ENCODE measurements around the gene HIC1. TPM values are rescaled to one million over a fixed set of nuclear protein-coding genes. Genes with fewer than 3 reads are reported as not detected.

HIC1 gene
- total RNA-seq, 1 donor from 2014 or later: 1.3 TPM

DNA sequence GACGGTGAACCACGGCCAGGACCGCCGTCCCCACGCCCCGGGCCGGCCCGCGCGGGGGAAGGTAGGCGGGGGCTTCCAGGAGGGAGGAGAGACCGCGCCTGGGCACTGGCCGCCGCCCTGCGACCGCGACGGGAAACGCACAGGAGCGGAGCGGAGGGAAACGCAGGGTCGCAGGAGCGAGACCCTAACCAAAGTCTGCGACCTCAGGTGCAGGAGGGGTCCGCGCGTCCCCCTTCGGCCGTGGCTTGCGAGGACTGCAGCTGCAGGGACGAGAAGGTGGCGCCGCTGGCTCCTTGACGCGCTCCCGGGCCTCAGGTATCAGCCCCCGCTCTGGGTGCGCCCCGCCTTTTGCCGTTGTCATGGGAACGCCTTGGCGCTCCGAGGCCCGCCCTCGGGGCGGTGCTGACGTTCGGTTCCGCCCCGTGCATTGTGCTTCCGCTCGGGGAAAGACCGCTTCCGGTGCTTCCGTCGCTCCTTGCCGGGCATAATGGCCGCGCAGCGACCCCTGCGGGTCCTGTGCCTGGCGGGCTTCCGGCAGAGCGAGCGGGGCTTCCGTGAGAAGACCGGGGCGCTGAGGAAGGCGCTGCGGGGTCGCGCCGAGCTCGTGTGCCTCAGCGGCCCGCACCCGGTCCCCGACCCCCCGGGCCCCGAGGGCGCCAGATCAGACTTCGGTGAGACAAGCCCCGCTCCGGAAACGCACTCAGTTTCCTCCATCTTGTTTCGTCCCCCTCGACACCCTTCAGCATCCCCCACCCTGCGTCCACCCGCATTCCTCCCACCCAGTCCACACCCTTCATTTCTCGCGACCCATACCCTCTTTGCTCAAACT, 13.1 kb upstream of the HIC1 start, which contains the start of gene OVCA2:
TSS of gene OVCA2 (plus strand) at position 462 of the 829 bp plus-strand sequence. CDS start at position 488, 26 bp downstream.
- TF ChIP-seq, protein P1, sequence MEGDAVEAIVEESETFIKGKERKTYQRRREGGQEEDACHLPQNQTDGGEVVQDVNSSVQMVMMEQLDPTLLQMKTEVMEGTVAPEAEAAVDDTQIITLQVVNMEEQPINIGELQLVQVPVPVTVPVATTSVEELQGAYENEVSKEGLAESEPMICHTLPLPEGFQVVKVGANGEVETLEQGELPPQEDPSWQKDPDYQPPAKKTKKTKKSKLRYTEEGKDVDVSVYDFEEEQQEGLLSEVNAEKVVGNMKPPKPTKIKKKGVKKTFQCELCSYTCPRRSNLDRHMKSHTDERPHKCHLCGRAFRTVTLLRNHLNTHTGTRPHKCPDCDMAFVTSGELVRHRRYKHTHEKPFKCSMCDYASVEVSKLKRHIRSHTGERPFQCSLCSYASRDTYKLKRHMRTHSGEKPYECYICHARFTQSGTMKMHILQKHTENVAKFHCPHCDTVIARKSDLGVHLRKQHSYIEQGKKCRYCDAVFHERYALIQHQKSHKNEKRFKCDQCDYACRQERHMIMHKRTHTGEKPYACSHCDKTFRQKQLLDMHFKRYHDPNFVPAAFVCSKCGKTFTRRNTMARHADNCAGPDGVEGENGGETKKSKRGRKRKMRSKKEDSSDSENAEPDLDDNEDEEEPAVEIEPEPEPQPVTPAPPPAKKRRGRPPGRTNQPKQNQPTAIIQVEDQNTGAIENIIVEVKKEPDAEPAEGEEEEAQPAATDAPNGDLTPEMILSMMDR (IDR thresholded peaks at IDR 0.05; ENCODE audit: insufficient read depth, low read length, severe bottlenecking): peak; percentile 69
- peaks cover 17% of the 10 kb centered on the region for H3K36me3 ChIP-seq (ENCODE audit: control insufficient read depth, insufficient read depth, low read length)
- H3K27me3 ChIP-seq (ENCODE audit: control insufficient read depth, insufficient read depth, low read length): no peaks in the 10 kb centered on the region
- H3K4me3 ChIP-seq (ENCODE audit: low read depth, low read length): peak within 1 kb of the TSS; percentile 92
- DNase-seq (ENCODE audit: low read depth) (peak; percentile 85), FAIRE-seq (peak; percentile 60)

- Histone ChIP-seq H3K27me3 (ENCODE audit: control insufficient read depth, insufficient read depth, low read length) (no peaks in the 10 kb centered on the region), H3K4me3 (ENCODE audit: low read depth, low read length) (peak overlapping the region; percentile 92), H3K36me3 (ENCODE audit: control insufficient read depth, insufficient read depth, low read length) (peaks cover 13% of the 10 kb centered on the region)
- no peak for FAIRE-seq
- TF ChIP-seq, protein P1 (IDR thresholded peaks at IDR 0.05; ENCODE audit: insufficient read depth, low read length, severe bottlenecking): peak; percentile 23
- DNase-seq (ENCODE audit: low read depth): no peak
Measured at GRCh38 chr17:2042390-2042847, 12.5 kb upstream of the HIC1 start.

DNA sequence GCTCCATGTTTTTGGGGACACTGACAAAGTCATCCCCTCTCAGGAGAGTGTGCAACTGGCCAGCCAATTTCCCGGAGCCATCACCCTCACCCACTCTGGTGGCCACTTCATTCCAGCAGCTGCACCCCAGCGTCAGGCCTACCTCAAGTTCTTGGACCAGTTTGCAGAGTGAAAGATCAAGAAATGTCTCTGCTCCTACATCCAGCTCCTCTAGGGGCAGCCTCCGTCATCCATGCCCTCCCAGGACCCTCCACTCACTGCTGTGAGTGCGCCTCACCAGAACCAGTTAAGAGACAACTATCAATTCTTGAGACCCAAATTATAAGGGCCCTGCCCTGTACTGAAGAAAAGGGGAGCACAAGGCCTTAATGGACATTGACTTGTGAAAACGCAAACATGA, 12.0 kb upstream of the HIC1 start:
- H3K36me3 ChIP-seq (ENCODE audit: control insufficient read depth, insufficient read depth, low read length): peaks cover 12% of the 10 kb centered on the region
- TF ChIP-seq, protein P1 (IDR thresholded peaks at IDR 0.05; ENCODE audit: insufficient read depth, low read length, severe bottlenecking): no peak
- no peak overlapping the region for H3K4me3 ChIP-seq (ENCODE audit: low read depth, low read length)
- no peak for DNase-seq (ENCODE audit: low read depth)
- H3K27me3 ChIP-seq (ENCODE audit: control insufficient read depth, insufficient read depth, low read length): no peaks in the 10 kb centered on the region
- peak; percentile 28 for FAIRE-seq

DNA sequence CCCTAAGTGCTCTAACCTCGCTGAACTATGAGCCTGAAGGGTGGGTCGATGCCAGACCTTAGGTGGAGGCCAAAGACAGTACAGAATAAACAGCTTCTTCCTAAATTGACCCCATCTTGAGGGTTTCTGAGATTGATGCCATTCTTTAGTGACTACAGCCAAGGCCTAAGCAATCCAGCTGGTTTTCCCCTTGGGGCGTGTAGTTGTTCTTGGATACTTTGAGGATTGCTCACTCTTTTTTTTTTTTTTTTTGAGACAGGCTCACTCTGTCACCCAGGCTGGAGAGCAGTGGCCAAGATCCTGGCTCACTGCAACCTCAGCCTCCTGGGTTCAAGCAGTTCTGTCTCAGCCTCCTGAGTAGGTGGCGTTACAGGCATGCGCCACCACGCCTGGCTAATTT, 11.1 kb upstream of the HIC1 start:
- FAIRE-seq: no peak
- DNase-seq (ENCODE audit: low read depth): peak; percentile 81
- H3K36me3 ChIP-seq (ENCODE audit: control insufficient read depth, insufficient read depth, low read length): peaks cover 12% of the 10 kb centered on the region
- H3K4me3 ChIP-seq (ENCODE audit: low read depth, low read length): no peak overlapping the region
- TF ChIP-seq, protein P1 (IDR thresholded peaks at IDR 0.05; ENCODE audit: insufficient read depth, low read length, severe bottlenecking): no peak
- no peaks in the 10 kb centered on the region for H3K27me3 ChIP-seq (ENCODE audit: control insufficient read depth, insufficient read depth, low read length)

GRCh38 chr17:2044263-2044894, 10.5 kb upstream of the HIC1 start:
- H3K27me3 ChIP-seq (ENCODE audit: control insufficient read depth, insufficient read depth, low read length): no peaks in the 10 kb centered on the region
- TF ChIP-seq, protein P1 (IDR thresholded peaks at IDR 0.05; ENCODE audit: insufficient read depth, low read length, severe bottlenecking): no peak
- DNase-seq (ENCODE audit: low read depth) (no peak), FAIRE-seq (no peak)
- no peak overlapping the region for H3K4me3 ChIP-seq (ENCODE audit: low read depth, low read length)
- peaks cover 12% of the 10 kb centered on the region for H3K36me3 ChIP-seq (ENCODE audit: control insufficient read depth, insufficient read depth, low read length)
